IMR-90 (cell line): ENCODE data around the gene SEC24B.

Source experiments
- POLR2A ChIP-seq: IDR thresholded peaks from 2 replicates; pipeline ENCODE4 v1.6.1; 2012; ENCODE audit warnings: mild to moderate bottlenecking, low read depth, low read length
- SMC3 ChIP-seq: fragments of 150-350 bp; IDR thresholded peaks from 2 replicates; pipeline ENCODE4 v1.6.1; 2016; ENCODE audit warnings: low read depth, mild to moderate bottlenecking, antibody characterized with exemption, low read length, moderate library complexity
- TF ChIP-seq, protein P1 (sequence below): conservative IDR thresholded peaks from 2 replicates; pipeline ENCODE4 v1.5.1; 2012; ENCODE audit warnings: mild to moderate bottlenecking, low read depth, low read length, improper control_type of control experiment
- TF ChIP-seq, protein P2 (sequence below): fragments of 150-350 bp; IDR thresholded peaks from 2 replicates; pipeline ENCODE4 v1.6.1; 2017; ENCODE audit warnings: mild to moderate bottlenecking, antibody characterized with exemption, low read length, low read depth

DNA sequence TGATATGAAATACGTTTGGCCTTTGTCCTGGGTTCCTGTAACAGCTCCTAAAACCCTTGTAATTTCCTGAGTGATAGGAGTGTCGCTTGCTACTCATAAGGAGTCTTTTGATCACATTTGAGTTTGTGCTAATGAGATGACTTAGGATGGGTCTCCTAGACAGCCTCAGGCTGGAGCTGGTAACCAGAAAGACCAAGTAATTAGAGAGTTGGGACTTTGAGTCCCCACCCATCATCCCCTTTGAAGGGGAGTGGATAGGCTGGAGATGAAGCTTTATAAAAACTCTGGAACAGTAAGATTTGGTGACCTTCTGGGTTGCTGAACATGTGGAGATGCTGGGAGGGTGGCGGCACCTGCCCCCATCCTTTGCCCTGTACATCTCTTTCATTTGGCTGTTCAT, 2.9 kb downstream of the SEC24B start:
- TF ChIP-seq, protein P1, sequence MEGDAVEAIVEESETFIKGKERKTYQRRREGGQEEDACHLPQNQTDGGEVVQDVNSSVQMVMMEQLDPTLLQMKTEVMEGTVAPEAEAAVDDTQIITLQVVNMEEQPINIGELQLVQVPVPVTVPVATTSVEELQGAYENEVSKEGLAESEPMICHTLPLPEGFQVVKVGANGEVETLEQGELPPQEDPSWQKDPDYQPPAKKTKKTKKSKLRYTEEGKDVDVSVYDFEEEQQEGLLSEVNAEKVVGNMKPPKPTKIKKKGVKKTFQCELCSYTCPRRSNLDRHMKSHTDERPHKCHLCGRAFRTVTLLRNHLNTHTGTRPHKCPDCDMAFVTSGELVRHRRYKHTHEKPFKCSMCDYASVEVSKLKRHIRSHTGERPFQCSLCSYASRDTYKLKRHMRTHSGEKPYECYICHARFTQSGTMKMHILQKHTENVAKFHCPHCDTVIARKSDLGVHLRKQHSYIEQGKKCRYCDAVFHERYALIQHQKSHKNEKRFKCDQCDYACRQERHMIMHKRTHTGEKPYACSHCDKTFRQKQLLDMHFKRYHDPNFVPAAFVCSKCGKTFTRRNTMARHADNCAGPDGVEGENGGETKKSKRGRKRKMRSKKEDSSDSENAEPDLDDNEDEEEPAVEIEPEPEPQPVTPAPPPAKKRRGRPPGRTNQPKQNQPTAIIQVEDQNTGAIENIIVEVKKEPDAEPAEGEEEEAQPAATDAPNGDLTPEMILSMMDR: no peak
- TF ChIP-seq, protein P2, sequence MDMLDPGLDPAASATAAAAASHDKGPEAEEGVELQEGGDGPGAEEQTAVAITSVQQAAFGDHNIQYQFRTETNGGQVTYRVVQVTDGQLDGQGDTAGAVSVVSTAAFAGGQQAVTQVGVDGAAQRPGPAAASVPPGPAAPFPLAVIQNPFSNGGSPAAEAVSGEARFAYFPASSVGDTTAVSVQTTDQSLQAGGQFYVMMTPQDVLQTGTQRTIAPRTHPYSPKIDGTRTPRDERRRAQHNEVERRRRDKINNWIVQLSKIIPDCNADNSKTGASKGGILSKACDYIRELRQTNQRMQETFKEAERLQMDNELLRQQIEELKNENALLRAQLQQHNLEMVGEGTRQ: no peak
- TF ChIP-seq SMC3 (no peak), POLR2A (no peak)
